Measurements from ENCODE around the gene ARFIP1. TPM values are rescaled to one million over a fixed set of nuclear protein-coding genes. Genes with fewer than 3 reads are reported as not detected.
A peak's percentile ranks its signal among the peaks of the same experiment; 100 is the strongest.

Gene ARFIP1
- total RNA-seq, 1 experiment from 2014 or later, result 32.7 TPM

DNA sequence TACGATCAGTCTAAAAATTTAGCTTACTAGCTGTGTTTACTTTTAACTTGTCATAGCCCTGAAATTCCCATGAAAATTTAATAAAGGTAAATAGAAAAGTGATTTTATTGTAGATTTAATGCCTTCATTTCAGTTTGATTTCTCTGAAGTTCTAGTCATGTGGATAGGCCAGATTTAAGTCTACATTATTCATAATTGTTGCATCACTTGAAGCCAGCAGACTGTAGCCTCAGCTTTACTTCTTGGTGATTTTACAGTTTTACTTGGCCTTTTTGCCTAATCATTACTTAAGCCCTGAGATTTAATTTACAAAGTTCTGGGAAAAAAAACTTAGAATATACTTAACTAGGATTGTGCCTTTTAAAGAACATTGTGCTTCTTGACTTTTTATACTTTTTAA, 82.9 kb downstream of the ARFIP1 start:
- Histone ChIP-seq H3K4me2 (ENCODE audit: low read length) (no peak overlapping the region), H3K9me2 (ENCODE audit: insufficient read depth) (no peaks in the 10 kb centered on the region), H3K36me3 (ENCODE audit: control insufficient read depth in 1 of 2, insufficient read depth in 2 of 2, low read length in 2 of 2) (no peaks in the 10 kb centered on the region), H3K79me2 (ENCODE audit: insufficient read depth, low read length) (no peaks in the 10 kb centered on the region), H2AFZ (ENCODE audit: low read depth, low read length, poor library complexity, severe bottlenecking) (no peak overlapping the region), H4K20me1 (ENCODE audit: insufficient read depth) (no peaks in the 10 kb centered on the region), H3K9me3 (ENCODE audit: control insufficient read depth in 1 of 2, insufficient read depth in 1 of 2, low read depth in 1 of 2, low read length in 2 of 2) (no peaks in the 10 kb centered on the region), H3K27me3 (ENCODE audit: insufficient read depth, low read length) (no peaks in the 10 kb centered on the region), H3K9ac (ENCODE audit: low read length) (no peak overlapping the region), H3K4me1 (ENCODE audit: control insufficient read depth in 1 of 2, insufficient read depth in 2 of 2, low read length in 2 of 2) (no peaks in the 10 kb centered on the region), H3K27ac (ENCODE audit: low read depth, low read length) (no peak overlapping the region), H3K4me3 (replicated peaks in 1 of 2; ENCODE audit: low read depth in 1 of 2, low read length in 2 of 2) (no peak overlapping the region)
- no TSS peak for BruUV-seq (replicated peaks)
- ChIA-PET CTCF (no interaction called here), RAD21 (ENCODE audit: low non-redundant PET in 1 of 2, low total read pairs in 2 of 2, uncharacterized antibody in 2 of 2, unreplicated experiment in 2 of 2) (no interaction called here), POLR2A (no interaction called here)
- intact Hi-C loops (cut with micrococcal nuclease), result no loop called here
- ATAC-seq (no peak), DNase-seq (ENCODE audit: low read depth, low spot score) (no peak)
- no peak for TF ChIP-seq ATF3 (IDR thresholded peaks at IDR 0.05)
- TF ChIP-seq ZNF274 (IDR thresholded peaks at IDR 0.05; ENCODE audit: low read depth, low read length), result no peak
- TF ChIP-seq POLR2A (IDR thresholded peaks at IDR 0.05; ENCODE audit: borderline replicate concordance, extremely low read depth, insufficient read depth, insufficient read length), result no peak
- no peak for TF ChIP-seq JUND (IDR thresholded peaks at IDR 0.05)
- no peak for TF ChIP-seq POLR2AphosphoS5 (IDR thresholded peaks at IDR 0.05; ENCODE audit: low read depth, low read length)
- TF ChIP-seq CEBPB (IDR thresholded peaks at IDR 0.05; ENCODE audit: low read depth), result no peak
- TF ChIP-seq CTCF (IDR thresholded peaks at IDR 0.05 in 2 of 3, conservative IDR thresholded peaks at IDR 0.05 in 1 of 3; ENCODE audit: borderline replicate concordance in 1 of 3, insufficient read depth in 1 of 3, low read depth in 2 of 3, low read length in 2 of 3), result no peak

GRCh38 chr4:152864361-152864760, 84.6 kb downstream of the ARFIP1 start:
- intact Hi-C loops (cut with micrococcal nuclease), result no loop called here
- no peak for ATAC-seq

More at GRCh38 chr4:152864361-152864760, 84.6 kb downstream of the ARFIP1 start:
- Histone ChIP-seq H3K4me3 (replicated peaks in 1 of 2; ENCODE audit: low read depth in 1 of 2, low read length in 2 of 2) (no peak overlapping the region), H3K4me2 (ENCODE audit: low read length) (no peak overlapping the region), H2AFZ (ENCODE audit: low read depth, low read length, poor library complexity, severe bottlenecking) (no peak overlapping the region), H4K20me1 (ENCODE audit: insufficient read depth) (no peaks in the 10 kb centered on the region), H3K4me1 (ENCODE audit: control insufficient read depth in 1 of 2, insufficient read depth in 2 of 2, low read length in 2 of 2) (no peaks in the 10 kb centered on the region), H3K27ac (ENCODE audit: low read depth, low read length) (no peak overlapping the region), H3K9me3 (ENCODE audit: control insufficient read depth in 1 of 2, insufficient read depth in 1 of 2, low read depth in 1 of 2, low read length in 2 of 2) (no peaks in the 10 kb centered on the region), H3K79me2 (ENCODE audit: insufficient read depth, low read length) (no peaks in the 10 kb centered on the region), H3K9me2 (ENCODE audit: insufficient read depth) (no peaks in the 10 kb centered on the region), H3K27me3 (ENCODE audit: insufficient read depth, low read length) (no peaks in the 10 kb centered on the region), H3K36me3 (ENCODE audit: control insufficient read depth in 1 of 2, insufficient read depth in 2 of 2, low read length in 2 of 2) (no peaks in the 10 kb centered on the region), H3K9ac (ENCODE audit: low read length) (no peak overlapping the region)
- POLR2A ChIA-PET, result no interaction called here
- DNase-seq (ENCODE audit: low read depth, low spot score), result no peak
- CTCF ChIA-PET, result no interaction called here
- TSS peak; percentile 26 for BruUV-seq (replicated peaks)
- TF ChIP-seq ATF3 (IDR thresholded peaks at IDR 0.05) (no peak), EZH2phosphoT487 (IDR thresholded peaks at IDR 0.05; ENCODE audit: borderline replicate concordance) (no peak), SRF (IDR thresholded peaks at IDR 0.05; ENCODE audit: low read depth) (no peak), CTCF (IDR thresholded peaks at IDR 0.05 in 2 of 3, conservative IDR thresholded peaks at IDR 0.05 in 1 of 3; ENCODE audit: borderline replicate concordance in 1 of 3, insufficient read depth in 1 of 3, low read depth in 2 of 3, low read length in 2 of 3) (no peak)
- RAD21 ChIA-PET (ENCODE audit: low non-redundant PET in 1 of 2, low total read pairs in 2 of 2, uncharacterized antibody in 2 of 2, unreplicated experiment in 2 of 2), result no interaction called here
